Purkinje cell (primary cell): Measurements from ENCODE around the gene CBL. TPM values are rescaled to one million over a fixed set of nuclear protein-coding genes. Genes with fewer than 3 reads are reported as not detected.

Source experiments
- polyA plus RNA-seq: library from polyadenylated mRNA; unstranded; fragments of >200 nt; fragmentation: Nextera tagmentation; gene quantifications from 2 replicates; pipeline ENCODE4 v1.2.1, GENCODE V29; 2014

CBL gene
- polyA plus RNA-seq: 10.4 and 17.6 TPM in 2 replicates

GRCh38 chr11:119205574-119206510 lies at the start of gene CBL:
CBL (plus strand) TSS chr11:119206339; CDS start chr11:119206418, 79 bp downstream.

GRCh38 chr11:119168471-119169281 lies 37.5 kb upstream of the CBL start, which contains the start of gene NLRX1:
NLRX1 (plus strand) TSS chr11:119168725; CDS start chr11:119171404, 2,679 bp downstream.

GRCh38 chr11:119316729-119317591 lies 110.8 kb downstream of the CBL start, which contains the start of gene MCAM:
MCAM (minus strand) TSS chr11:119317130; CDS start chr11:119317101, 29 bp downstream.

DNA sequence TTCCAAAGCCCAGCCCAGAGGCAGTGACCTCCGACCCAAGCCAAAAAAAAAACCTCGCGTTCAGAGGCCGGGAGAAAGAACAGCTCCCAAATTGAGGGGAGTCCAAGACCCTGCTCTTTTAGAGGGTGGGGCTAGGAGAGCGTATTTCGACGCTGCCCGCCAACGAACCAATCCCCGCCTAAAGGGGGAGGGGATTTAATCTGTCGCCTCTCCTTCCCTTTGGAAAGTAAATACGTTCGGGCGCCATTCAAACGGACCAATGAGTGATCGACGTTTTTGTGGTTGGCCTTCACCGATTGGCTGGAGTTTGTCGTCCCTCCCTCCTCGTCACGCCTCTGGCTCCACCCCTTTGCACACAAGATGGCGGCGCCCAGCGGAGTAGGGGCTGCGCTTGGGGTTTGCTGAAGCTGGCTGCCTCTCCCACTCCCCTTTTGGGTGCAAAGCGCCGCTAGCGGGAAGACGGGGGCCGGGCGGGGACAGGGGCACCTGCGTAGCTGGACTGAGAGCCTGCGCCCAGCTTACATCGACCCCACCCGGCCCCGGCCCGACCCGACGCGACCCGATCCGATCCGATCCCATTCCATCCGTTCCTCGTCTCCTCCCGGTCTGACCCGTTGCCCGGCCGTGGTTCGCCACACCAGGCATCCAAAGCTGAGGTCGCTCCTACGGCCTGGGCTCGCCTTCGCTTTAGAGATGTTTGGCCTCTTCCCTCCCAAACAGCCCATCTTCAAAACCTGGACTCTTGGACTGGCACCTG lies 128.2 kb downstream of the CBL start, which contains the start of gene RNF26:
Gene RNF26 (plus strand): TSS at position 354 of the 757 bp plus-strand sequence. CDS start 596 bp downstream, outside the sequence.

GRCh38 chr11:119340335-119341221 lies 134.4 kb downstream of the CBL start, which contains the start of gene C1QTNF5:
C1QTNF5 (minus strand) TSS chr11:119340883; CDS start chr11:119340397, 486 bp downstream.

GRCh38 chr11:119346605-119347004 lies 140.5 kb downstream of the CBL start, which contains the start of gene MFRP:
MFRP (minus strand) TSS chr11:119346705; CDS start chr11:119346513, 192 bp downstream.

Other genes with a start within 250 kb of the CBL start
- not detected in 2 replicates for gene FOXR1, start 234.6 kb upstream of the CBL start, polyA plus RNA-seq
- 12.6 and 14.6 TPM in 2 replicates for gene CENATAC, start 208.2 kb upstream of the CBL start, polyA plus RNA-seq
- 686 and 722 TPM in 2 replicates for gene RPS25, start 188.0 kb upstream of the CBL start, polyA plus RNA-seq
- 157 and 230 TPM in 2 replicates for gene TRAPPC4, start 187.6 kb upstream of the CBL start, polyA plus RNA-seq
- 0.53 and 3.8 TPM in 2 replicates for gene SLC37A4, start 175.5 kb upstream of the CBL start, polyA plus RNA-seq
- gene HYOU1, start 149.1 kb upstream of the CBL start, polyA plus RNA-seq: 25.1 and 35.7 TPM in 2 replicates
- 70.8 and 72.3 TPM in 2 replicates for gene VPS11, start 138.5 kb upstream of the CBL start, polyA plus RNA-seq
- gene HMBS, start 121.5 kb upstream of the CBL start, polyA plus RNA-seq: 7.6 and 8.5 TPM in 2 replicates
- 40.2 and 51.7 TPM in 2 replicates for gene DPAGT1, start 104.5 kb upstream of the CBL start, polyA plus RNA-seq
- 3.4 and 5.0 TPM in 2 replicates for gene C2CD2L, start 99.0 kb upstream of the CBL start, polyA plus RNA-seq
- gene HINFP, start 84.8 kb upstream of the CBL start, polyA plus RNA-seq: 4.5 and 4.8 TPM in 2 replicates
- gene ABCG4, start 57.3 kb upstream of the CBL start, polyA plus RNA-seq: 5.4 and 5.6 TPM in 2 replicates
- gene NLRX1, start 37.6 kb upstream of the CBL start, polyA plus RNA-seq: 0.23 TPM in 1 of 2 replicates, not detected in the other
- gene NHERF4, start 20.9 kb upstream of the CBL start, polyA plus RNA-seq: not detected in 2 replicates
- 96.9 and 152 TPM in 2 replicates for gene MCAM, start 110.8 kb downstream of the CBL start, polyA plus RNA-seq
- 3.4 and 8.3 TPM in 2 replicates for gene RNF26, start 128.2 kb downstream of the CBL start, polyA plus RNA-seq
- gene C1QTNF5, start 134.5 kb downstream of the CBL start, polyA plus RNA-seq: not detected in 2 replicates
- not detected in 2 replicates for gene MFRP, start 140.4 kb downstream of the CBL start, polyA plus RNA-seq
- gene USP2, start 175.4 kb downstream of the CBL start, polyA plus RNA-seq: 7.3 and 11.7 TPM in 2 replicates
- gene THY1, start 216.8 kb downstream of the CBL start, polyA plus RNA-seq: 541 and 768 TPM in 2 replicates